ENCODE data around the gene MDK. TPM values are rescaled to one million over a fixed set of nuclear protein-coding genes. Genes with fewer than 3 reads are reported as not detected.

MDK gene
- total and polyA plus RNA-seq, 8 donors: 4.3 to 84.4 (median 21.9) TPM

DNA sequence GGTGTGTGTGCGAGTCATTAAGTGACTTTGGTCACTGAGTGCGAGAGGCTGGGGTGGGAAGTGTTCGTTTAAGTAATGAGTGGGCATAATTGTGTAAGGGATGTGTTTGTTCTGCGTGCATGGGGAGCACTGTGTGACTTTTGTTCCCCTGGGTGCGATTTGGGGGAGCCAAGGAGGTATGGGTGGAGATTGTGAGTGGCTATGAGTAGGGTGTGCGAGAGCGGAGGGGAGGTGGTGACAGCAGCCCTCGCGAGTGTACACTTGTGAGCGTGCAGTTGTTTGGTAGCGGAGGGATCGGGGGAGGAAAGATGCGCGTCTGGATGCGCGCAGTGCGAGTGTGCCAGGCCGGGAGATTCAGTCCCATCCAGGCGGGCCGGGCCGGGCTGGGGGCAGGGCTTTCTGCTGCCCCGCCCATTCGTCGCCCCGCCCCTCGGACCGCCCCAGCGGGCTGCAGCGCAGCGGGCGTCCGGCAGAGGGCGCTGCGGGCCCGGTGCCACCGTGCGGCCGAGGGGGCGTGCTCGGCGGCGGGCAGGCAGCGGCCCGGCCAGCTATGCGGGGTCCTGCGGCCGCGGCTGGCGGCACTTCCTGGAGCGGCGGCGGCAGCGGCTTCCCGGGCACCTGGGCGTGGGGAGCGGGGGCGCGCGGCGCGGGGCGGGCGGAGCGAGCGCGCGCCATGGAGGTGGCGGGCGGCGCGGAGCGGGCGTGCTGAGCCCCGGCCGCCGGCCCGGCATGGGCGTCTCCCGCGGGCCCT is 34.4 kb upstream of the MDK start, which contains the start of gene DGKZ:
Gene DGKZ, plus strand, starts transcription at position 578 of the 751 bp plus-strand sequence. CDS start 197 bp downstream, outside the sequence.
- Histone ChIP-seq H3K4me3 (peak within 1 kb of the TSS; percentile 66 to 89 (median 78)), H3K27me3 (no peaks in the 10 kb centered on the region), H3K36me3 (no peaks in the 10 kb centered on the region), H3K9me3 (no peaks in the 10 kb centered on the region), H3K27ac (peak within 1 kb of the TSS; percentile 46 to 63 (median 52)), H3K4me1 (peaks cover 0 to 33% (median 30%) of the 10 kb centered on the region in 3 donors)
- 10 to 18% methylated on average over 41 to 80 of the region's 80 CpGs for WGBS, 2 donors
- TF ChIP-seq, protein P1, sequence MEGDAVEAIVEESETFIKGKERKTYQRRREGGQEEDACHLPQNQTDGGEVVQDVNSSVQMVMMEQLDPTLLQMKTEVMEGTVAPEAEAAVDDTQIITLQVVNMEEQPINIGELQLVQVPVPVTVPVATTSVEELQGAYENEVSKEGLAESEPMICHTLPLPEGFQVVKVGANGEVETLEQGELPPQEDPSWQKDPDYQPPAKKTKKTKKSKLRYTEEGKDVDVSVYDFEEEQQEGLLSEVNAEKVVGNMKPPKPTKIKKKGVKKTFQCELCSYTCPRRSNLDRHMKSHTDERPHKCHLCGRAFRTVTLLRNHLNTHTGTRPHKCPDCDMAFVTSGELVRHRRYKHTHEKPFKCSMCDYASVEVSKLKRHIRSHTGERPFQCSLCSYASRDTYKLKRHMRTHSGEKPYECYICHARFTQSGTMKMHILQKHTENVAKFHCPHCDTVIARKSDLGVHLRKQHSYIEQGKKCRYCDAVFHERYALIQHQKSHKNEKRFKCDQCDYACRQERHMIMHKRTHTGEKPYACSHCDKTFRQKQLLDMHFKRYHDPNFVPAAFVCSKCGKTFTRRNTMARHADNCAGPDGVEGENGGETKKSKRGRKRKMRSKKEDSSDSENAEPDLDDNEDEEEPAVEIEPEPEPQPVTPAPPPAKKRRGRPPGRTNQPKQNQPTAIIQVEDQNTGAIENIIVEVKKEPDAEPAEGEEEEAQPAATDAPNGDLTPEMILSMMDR (IDR thresholded peaks at IDR 0.05): peak; percentile 46 to 84 (median 66)
- DNase-seq (peak; percentile 81 to 97 (median 92)), FAIRE-seq (no peak), ATAC-seq (peak; percentile 80 to 84 (median 82))
- intact Hi-C loops (cut with DNase I): no loop called here

GRCh38 chr11:46347637-46348311 is 33.7 kb upstream of the MDK start:
- H3K27me3 ChIP-seq: no peaks in the 10 kb centered on the region
- H3K36me3 ChIP-seq: no peaks in the 10 kb centered on the region
- H3K9me3 ChIP-seq: no peaks in the 10 kb centered on the region
- WGBS, 2 donors: 22% methylated on average over 40 to 63 of the region's 63 CpGs
- H3K4me1 ChIP-seq: peaks cover 0 to 35% (median 30%) of the 10 kb centered on the region in 3 donors
- peak overlapping the region; percentile 46 to 63 (median 52) for H3K27ac ChIP-seq
- peak overlapping the region; percentile 66 to 89 (median 78) for H3K4me3 ChIP-seq
- ATAC-seq: peak in 2 of 4 donors; percentile 0 to 1
- intact Hi-C loops (cut with DNase I): no loop called here
- no peak for FAIRE-seq
- TF ChIP-seq, protein P1 (IDR thresholded peaks at IDR 0.05): no peak
- peak in 3 of 6 donors; percentile 54 to 90 (median 78) for DNase-seq

DNA sequence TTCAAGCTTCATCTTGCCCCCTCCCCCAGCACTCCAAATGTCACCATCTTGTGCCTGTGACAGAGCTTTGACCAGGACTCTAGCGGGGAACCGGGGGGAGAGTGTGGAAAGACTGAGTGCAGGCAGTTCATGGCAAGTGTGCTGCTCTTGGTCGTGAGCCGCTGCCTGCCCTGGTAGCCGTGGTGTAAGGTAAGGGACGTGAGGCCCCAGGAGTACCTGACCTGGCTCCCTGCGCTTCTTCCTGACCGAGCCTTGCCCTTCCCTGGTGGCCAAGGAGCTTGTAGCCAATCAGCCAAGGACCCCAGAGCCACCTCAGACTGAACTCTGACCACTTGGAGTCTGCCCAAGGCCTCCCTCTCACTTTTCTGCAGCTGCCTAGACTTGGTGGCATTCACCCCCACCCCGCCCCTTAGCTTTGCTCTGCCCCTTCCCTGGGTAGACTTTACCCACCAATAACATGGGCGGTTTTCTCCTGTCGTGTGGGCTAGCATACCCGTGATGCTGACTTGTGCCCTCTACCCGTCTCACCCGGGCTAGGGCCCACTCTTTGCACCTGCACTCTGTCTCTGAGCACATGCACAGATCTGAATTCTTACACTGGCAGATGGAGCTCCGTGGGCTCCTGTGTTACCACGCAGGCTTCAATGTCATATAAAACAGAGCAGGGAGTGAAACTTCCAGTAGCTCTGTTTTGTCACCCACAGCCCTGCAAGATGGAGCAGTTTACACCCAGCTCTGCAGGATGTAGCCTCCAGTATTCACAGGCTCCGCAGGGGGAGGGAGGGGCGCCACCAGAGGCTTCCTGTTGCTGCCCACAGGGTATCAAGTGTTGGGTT is 32.7 kb upstream of the MDK start:
- TF ChIP-seq, protein P1 (IDR thresholded peaks at IDR 0.05): no peak
- WGBS, 2 donors: 27 to 33% methylated on average over 18 of the region's 18 CpGs
- ATAC-seq: peak in 2 of 4 donors; percentile 1 to 9
- Histone ChIP-seq H3K27me3 (no peaks in the 10 kb centered on the region), H3K36me3 (no peaks in the 10 kb centered on the region), H3K9me3 (no peaks in the 10 kb centered on the region), H3K27ac (peak overlapping the region; percentile 46 to 63 (median 52)), H3K4me1 (peaks cover 0 to 42% (median 26%) of the 10 kb centered on the region in 3 donors), H3K4me3 (peak overlapping the region in 3 of 4 donors; percentile 76 to 89 (median 81))
- FAIRE-seq: no peak
- intact Hi-C loops (cut with DNase I): no loop called here
- peak in 3 of 6 donors; percentile 40 to 60 (median 44) for DNase-seq

- H3K27me3 ChIP-seq: no peaks in the 10 kb centered on the region
- DNase-seq (no peak), ATAC-seq (no peak), FAIRE-seq (no peak)
- no peaks in the 10 kb centered on the region for H3K9me3 ChIP-seq
- H3K36me3 ChIP-seq: no peaks in the 10 kb centered on the region
- peaks cover 0 to 42% (median 26%) of the 10 kb centered on the region in 3 donors for H3K4me1 ChIP-seq
- 43 to 44% methylated on average over 3 of the region's 3 CpGs for WGBS, 2 donors
- peak overlapping the region; percentile 1 to 77 (median 42) for H3K27ac ChIP-seq
- H3K4me3 ChIP-seq: no peak overlapping the region
- intact Hi-C loops (cut with DNase I): no loop called here
- TF ChIP-seq, protein P1 (IDR thresholded peaks at IDR 0.05): no peak
Observed at GRCh38 chr11:46350695-46351094, 30.8 kb upstream of the MDK start.

Data from pancreas (tissue), 10 donors.